HEK293 (cell line): Measurements from ENCODE around the gene RPL35.

ENCODE experiments used
- BCL11B ChIP-seq: fragments of 450-650 bp; formaldehyde crosslinking; IDR thresholded peaks from 2 replicates; pipeline ENCODE4 v1.5.1; 2016; ENCODE audit warnings: low read depth, missing biosample characterization, missing genetic modification characterization
- GLIS1 ChIP-seq: fragments of 450-650 bp; formaldehyde crosslinking; IDR thresholded peaks from 2 replicates; pipeline ENCODE4 v1.5.1; 2016; ENCODE audit warnings: missing biosample characterization, missing genetic modification characterization
- GLIS2 ChIP-seq: fragments of 450-650 bp; formaldehyde crosslinking; IDR thresholded peaks from 2 replicates; pipeline ENCODE4 v1.5.1; 2016; ENCODE audit warnings: missing biosample characterization, missing genetic modification characterization
- TCF7L2 ChIP-seq: IDR thresholded peaks from 2 replicates; pipeline ENCODE4 v1.6.1; 2011; ENCODE audit warnings: low read depth, mild to moderate bottlenecking, inconsistent platforms, low read length, moderate library complexity, borderline replicate concordance
- YY2 ChIP-seq: fragments of 450-650 bp; formaldehyde crosslinking; IDR thresholded peaks from 2 replicates; pipeline ENCODE4 v1.5.1; 2016; ENCODE audit warnings: missing biosample characterization, missing genetic modification characterization
- ZBTB8A ChIP-seq: fragments of 450-650 bp; formaldehyde crosslinking; IDR thresholded peaks from 2 replicates; pipeline ENCODE4 v1.5.1; 2016; ENCODE audit warnings: missing biosample characterization, missing genetic modification characterization
- ZNF133 ChIP-seq: fragments of 450-650 bp; formaldehyde crosslinking; IDR thresholded peaks from 2 replicates; pipeline ENCODE4 v1.5.1; 2016; ENCODE audit warnings: missing biosample characterization, missing genetic modification characterization
- ZNF184 ChIP-seq: fragments of 450-650 bp; IDR thresholded peaks from 2 replicates; pipeline ENCODE4 v1.5.1; 2018; ENCODE audit warnings: missing biosample characterization, mild to moderate bottlenecking, missing genetic modification characterization
- ZNF2 ChIP-seq: fragments of 450-650 bp; formaldehyde crosslinking; IDR thresholded peaks from 2 replicates; pipeline ENCODE4 v1.5.1; 2016; ENCODE audit warnings: missing biosample characterization, missing genetic modification characterization
- ZNF266 ChIP-seq: fragments of 450-650 bp; formaldehyde crosslinking; IDR thresholded peaks from 2 replicates; pipeline ENCODE4 v1.5.1; 2016; ENCODE audit warnings: missing biosample characterization, missing genetic modification characterization, low read depth
- ZNF302 ChIP-seq: fragments of 450-650 bp; formaldehyde crosslinking; IDR thresholded peaks from 2 replicates; pipeline ENCODE4 v1.5.1; 2016; ENCODE audit warnings: missing biosample characterization, missing genetic modification characterization, low read depth
- ZNF37A ChIP-seq: fragments of 450-650 bp; IDR thresholded peaks from 2 replicates; pipeline ENCODE4 v1.5.1; 2018; ENCODE audit warnings: missing biosample characterization, missing genetic modification characterization
- ZNF48 ChIP-seq: fragments of 450-650 bp; formaldehyde crosslinking; IDR thresholded peaks from 2 replicates; pipeline ENCODE4 v1.5.1; 2016; ENCODE audit warnings: missing biosample characterization, missing genetic modification characterization
- ZNF514 ChIP-seq: fragments of 450-650 bp; formaldehyde crosslinking; IDR thresholded peaks from 2 replicates; pipeline ENCODE4 v1.5.1; 2016; ENCODE audit warnings: missing biosample characterization, missing genetic modification characterization
- ZNF837 ChIP-seq: fragments of 450-650 bp; formaldehyde crosslinking; IDR thresholded peaks from 2 replicates; pipeline ENCODE4 v1.5.1; 2016; ENCODE audit warnings: missing biosample characterization, missing genetic modification characterization
- ZXDB ChIP-seq: fragments of 450-650 bp; formaldehyde crosslinking; IDR thresholded peaks from 2 replicates; pipeline ENCODE4 v1.5.1; 2016; ENCODE audit warnings: missing biosample characterization, missing genetic modification characterization
- TF ChIP-seq, protein P1 (sequence below): fragments of 450-650 bp; formaldehyde crosslinking; IDR thresholded peaks from 2 replicates; pipeline ENCODE4 v1.5.1; 2016; ENCODE audit warnings: missing biosample characterization, missing genetic modification characterization
- TF ChIP-seq, protein P2 (sequence below): fragments of 450-650 bp; formaldehyde crosslinking; IDR thresholded peaks from 2 replicates; pipeline ENCODE4 v1.5.1; 2016; ENCODE audit warnings: missing biosample characterization, missing genetic modification characterization
- TF ChIP-seq, protein P3 (sequence below): fragments of 450-650 bp; formaldehyde crosslinking; optimal IDR thresholded peaks from 2 replicates; pipeline ENCODE3; 2016; ENCODE audit warnings: missing biosample characterization, mild to moderate bottlenecking, missing genetic modification characterization
- TF ChIP-seq, protein P4 (sequence below): fragments of 450-650 bp; formaldehyde crosslinking; IDR thresholded peaks from 2 replicates; pipeline ENCODE4 v1.5.1; 2017; ENCODE audit warnings: missing biosample characterization, missing genetic modification characterization
- TF ChIP-seq, protein P5 (sequence below): fragments of 450-650 bp; formaldehyde crosslinking; IDR thresholded peaks from 2 replicates; pipeline ENCODE4 v1.5.1; 2016; ENCODE audit warnings: missing biosample characterization, missing genetic modification characterization
- TF ChIP-seq, protein P6 (sequence below): fragments of 450-650 bp; IDR thresholded peaks from 2 replicates; pipeline ENCODE4 v1.5.1; 2018; ENCODE audit warnings: missing biosample characterization, missing genetic modification characterization
- TF ChIP-seq, protein P7 (sequence below): fragments of 450-650 bp; formaldehyde crosslinking; IDR thresholded peaks from 2 replicates; pipeline ENCODE4 v1.5.1; 2016; ENCODE audit warnings: missing biosample characterization, missing genetic modification characterization, low read depth

Gene RPL35

DNA sequence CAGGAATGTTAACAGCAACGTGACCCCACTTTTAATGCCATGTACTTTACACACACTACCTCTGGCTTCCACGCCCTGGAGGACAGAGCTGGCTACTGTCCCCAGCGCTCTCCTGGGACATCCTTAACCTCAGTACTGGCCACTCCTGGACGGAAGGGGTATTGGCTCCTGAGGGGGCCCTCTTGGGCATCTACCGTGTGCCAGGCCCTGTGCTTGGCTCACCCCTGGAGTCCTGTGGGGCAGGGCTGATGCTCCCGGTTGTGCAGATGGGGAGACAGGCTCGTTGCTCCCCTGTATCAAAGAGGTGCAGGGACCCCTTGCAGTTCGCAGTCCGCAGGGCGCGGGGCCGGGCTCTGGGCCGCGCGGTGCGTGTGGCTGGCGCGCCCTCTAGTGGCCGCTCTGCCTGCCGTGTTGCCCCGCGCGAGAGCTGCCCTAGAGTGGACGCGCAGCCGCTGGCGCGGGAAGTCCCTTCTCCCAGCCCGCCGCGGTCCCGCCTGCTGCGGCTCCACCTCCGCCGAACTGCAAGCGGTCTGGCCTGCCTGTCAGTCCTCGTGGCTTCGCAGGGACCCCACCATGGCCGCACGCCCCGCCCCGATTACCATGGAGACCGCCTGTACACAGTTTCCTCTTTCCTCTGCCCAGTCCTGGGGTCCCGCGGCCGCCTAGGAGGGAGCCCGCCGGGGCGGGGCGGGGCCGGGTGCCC, 8.8 kb downstream of the RPL35 start, which contains the start of gene WDR38 (continued):
- TF ChIP-seq, protein P1, sequence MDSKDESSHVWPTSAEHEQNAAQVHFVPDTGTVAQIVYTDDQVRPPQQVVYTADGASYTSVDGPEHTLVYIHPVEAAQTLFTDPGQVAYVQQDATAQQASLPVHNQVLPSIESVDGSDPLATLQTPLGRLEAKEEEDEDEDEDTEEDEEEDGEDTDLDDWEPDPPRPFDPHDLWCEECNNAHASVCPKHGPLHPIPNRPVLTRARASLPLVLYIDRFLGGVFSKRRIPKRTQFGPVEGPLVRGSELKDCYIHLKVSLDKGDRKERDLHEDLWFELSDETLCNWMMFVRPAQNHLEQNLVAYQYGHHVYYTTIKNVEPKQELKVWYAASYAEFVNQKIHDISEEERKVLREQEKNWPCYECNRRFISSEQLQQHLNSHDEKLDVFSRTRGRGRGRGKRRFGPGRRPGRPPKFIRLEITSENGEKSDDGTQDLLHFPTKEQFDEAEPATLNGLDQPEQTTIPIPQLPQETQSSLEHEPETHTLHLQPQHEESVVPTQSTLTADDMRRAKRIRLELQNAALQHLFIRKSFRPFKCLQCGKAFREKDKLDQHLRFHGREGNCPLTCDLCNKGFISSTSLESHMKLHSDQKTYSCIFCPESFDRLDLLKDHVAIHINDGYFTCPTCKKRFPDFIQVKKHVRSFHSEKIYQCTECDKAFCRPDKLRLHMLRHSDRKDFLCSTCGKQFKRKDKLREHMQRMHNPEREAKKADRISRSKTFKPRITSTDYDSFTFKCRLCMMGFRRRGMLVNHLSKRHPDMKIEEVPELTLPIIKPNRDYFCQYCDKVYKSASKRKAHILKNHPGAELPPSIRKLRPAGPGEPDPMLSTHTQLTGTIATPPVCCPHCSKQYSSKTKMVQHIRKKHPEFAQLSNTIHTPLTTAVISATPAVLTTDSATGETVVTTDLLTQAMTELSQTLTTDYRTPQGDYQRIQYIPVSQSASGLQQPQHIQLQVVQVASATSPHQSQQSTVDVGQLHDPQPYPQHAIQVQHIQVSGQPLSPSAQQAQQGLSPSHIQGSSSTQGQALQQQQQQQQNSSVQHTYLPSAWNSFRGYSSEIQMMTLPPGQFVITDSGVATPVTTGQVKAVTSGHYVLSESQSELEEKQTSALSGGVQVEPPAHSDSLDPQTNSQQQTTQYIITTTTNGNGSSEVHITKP (tag by site-specific recombination), result no peak
- TF ChIP-seq ZNF37A (tag by site-specific recombination), result no peak
- TF ChIP-seq, protein P2, sequence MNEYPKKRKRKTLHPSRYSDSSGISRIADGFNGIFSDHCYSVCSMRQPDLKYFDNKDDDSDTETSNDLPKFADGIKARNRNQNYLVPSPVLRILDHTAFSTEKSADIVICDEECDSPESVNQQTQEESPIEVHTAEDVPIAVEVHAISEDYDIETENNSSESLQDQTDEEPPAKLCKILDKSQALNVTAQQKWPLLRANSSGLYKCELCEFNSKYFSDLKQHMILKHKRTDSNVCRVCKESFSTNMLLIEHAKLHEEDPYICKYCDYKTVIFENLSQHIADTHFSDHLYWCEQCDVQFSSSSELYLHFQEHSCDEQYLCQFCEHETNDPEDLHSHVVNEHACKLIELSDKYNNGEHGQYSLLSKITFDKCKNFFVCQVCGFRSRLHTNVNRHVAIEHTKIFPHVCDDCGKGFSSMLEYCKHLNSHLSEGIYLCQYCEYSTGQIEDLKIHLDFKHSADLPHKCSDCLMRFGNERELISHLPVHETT (tag by site-specific recombination), result no peak
- peak; percentile 58; the same call in 1 of the 2 replicates for TF ChIP-seq ZXDB (tag by site-specific recombination)
- no peak; the same call in 1 of the 2 replicates for TF ChIP-seq BCL11B
- TF ChIP-seq, protein P3, sequence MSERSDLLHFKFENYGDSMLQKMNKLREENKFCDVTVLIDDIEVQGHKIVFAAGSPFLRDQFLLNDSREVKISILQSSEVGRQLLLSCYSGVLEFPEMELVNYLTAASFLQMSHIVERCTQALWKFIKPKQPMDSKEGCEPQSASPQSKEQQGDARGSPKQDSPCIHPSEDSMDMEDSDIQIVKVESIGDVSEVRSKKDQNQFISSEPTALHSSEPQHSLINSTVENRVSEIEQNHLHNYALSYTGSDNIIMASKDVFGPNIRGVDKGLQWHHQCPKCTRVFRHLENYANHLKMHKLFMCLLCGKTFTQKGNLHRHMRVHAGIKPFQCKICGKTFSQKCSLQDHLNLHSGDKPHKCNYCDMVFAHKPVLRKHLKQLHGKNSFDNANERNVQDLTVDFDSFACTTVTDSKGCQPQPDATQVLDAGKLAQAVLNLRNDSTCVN (tag by site-specific recombination), result peak; percentile 95
- TF ChIP-seq, protein P4, sequence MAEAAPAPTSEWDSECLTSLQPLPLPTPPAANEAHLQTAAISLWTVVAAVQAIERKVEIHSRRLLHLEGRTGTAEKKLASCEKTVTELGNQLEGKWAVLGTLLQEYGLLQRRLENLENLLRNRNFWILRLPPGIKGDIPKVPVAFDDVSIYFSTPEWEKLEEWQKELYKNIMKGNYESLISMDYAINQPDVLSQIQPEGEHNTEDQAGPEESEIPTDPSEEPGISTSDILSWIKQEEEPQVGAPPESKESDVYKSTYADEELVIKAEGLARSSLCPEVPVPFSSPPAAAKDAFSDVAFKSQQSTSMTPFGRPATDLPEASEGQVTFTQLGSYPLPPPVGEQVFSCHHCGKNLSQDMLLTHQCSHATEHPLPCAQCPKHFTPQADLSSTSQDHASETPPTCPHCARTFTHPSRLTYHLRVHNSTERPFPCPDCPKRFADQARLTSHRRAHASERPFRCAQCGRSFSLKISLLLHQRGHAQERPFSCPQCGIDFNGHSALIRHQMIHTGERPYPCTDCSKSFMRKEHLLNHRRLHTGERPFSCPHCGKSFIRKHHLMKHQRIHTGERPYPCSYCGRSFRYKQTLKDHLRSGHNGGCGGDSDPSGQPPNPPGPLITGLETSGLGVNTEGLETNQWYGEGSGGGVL (tag by site-specific recombination), result no peak
- TF ChIP-seq ZBTB8A (tag by site-specific recombination), result peak; percentile 51
- no peak for TF ChIP-seq ZNF133
- TF ChIP-seq ZNF514 (tag by site-specific recombination), result no peak
- peak; percentile 88 for TF ChIP-seq ZNF2
- TF ChIP-seq, protein P5, sequence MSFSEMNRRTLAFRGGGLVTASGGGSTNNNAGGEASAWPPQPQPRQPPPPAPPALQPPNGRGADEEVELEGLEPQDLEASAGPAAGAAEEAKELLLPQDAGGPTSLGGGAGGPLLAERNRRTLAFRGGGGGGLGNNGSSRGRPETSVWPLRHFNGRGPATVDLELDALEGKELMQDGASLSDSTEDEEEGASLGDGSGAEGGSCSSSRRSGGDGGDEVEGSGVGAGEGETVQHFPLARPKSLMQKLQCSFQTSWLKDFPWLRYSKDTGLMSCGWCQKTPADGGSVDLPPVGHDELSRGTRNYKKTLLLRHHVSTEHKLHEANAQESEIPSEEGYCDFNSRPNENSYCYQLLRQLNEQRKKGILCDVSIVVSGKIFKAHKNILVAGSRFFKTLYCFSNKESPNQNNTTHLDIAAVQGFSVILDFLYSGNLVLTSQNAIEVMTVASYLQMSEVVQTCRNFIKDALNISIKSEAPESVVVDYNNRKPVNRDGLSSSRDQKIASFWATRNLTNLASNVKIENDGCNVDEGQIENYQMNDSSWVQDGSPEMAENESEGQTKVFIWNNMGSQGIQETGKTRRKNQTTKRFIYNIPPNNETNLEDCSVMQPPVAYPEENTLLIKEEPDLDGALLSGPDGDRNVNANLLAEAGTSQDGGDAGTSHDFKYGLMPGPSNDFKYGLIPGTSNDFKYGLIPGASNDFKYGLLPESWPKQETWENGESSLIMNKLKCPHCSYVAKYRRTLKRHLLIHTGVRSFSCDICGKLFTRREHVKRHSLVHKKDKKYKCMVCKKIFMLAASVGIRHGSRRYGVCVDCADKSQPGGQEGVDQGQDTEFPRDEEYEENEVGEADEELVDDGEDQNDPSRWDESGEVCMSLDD (tag by site-specific recombination), result peak; percentile 44; the same call in 1 of the 2 replicates
- TF ChIP-seq GLIS1, result peak; percentile 72; the same call in 1 of the 2 replicates
- TF ChIP-seq, protein P6, sequence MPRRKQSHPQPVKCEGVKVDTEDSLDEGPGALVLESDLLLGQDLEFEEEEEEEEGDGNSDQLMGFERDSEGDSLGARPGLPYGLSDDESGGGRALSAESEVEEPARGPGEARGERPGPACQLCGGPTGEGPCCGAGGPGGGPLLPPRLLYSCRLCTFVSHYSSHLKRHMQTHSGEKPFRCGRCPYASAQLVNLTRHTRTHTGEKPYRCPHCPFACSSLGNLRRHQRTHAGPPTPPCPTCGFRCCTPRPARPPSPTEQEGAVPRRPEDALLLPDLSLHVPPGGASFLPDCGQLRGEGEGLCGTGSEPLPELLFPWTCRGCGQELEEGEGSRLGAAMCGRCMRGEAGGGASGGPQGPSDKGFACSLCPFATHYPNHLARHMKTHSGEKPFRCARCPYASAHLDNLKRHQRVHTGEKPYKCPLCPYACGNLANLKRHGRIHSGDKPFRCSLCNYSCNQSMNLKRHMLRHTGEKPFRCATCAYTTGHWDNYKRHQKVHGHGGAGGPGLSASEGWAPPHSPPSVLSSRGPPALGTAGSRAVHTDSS (tag by site-specific recombination), result no peak
- TF ChIP-seq, protein P7, sequence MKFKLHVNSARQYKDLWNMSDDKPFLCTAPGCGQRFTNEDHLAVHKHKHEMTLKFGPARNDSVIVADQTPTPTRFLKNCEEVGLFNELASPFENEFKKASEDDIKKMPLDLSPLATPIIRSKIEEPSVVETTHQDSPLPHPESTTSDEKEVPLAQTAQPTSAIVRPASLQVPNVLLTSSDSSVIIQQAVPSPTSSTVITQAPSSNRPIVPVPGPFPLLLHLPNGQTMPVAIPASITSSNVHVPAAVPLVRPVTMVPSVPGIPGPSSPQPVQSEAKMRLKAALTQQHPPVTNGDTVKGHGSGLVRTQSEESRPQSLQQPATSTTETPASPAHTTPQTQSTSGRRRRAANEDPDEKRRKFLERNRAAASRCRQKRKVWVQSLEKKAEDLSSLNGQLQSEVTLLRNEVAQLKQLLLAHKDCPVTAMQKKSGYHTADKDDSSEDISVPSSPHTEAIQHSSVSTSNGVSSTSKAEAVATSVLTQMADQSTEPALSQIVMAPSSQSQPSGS (tag by site-specific recombination), result no peak
- no peak for TF ChIP-seq ZNF302 (tag by site-specific recombination)
- TF ChIP-seq ZNF184 (tag by site-specific recombination), result no peak
- no peak for TF ChIP-seq ZNF266 (tag by site-specific recombination)
- no peak for TF ChIP-seq TCF7L2
- peak; percentile 74 for TF ChIP-seq GLIS2 (tag by site-specific recombination)
- no peak for TF ChIP-seq ZNF837
- TF ChIP-seq ZNF48 (tag by site-specific recombination), result no peak
- 0 out of 2 replicates have a peak, but pooled peaks have one; percentile 33 for TF ChIP-seq YY2 (tag by site-specific recombination)
